ENCODE data around the gene ITGB4. TPM values are rescaled to one million over a fixed set of nuclear protein-coding genes. Genes with fewer than 3 reads are reported as not detected.
A peak's percentile ranks its signal among the peaks of the same experiment; 100 is the strongest.

ITGB4 gene
- total and polyA plus RNA-seq, 2 of the 13 experiments (the other 11 are each of a cell fraction or from before 2014, with no cell fraction given) = 6.9 to 14.5 TPM

- TF ChIP-seq NFE2 (CRISPR knock-in tag; IDR thresholded peaks at IDR 0.05) (no peak), ZNF138 (CRISPR knock-in tag; IDR thresholded peaks at IDR 0.05; ENCODE audit: low read depth) (no peak), FOXP1 (IDR thresholded peaks at IDR 0.05) (no peak), FOXP1 (CRISPR knock-in tag; IDR thresholded peaks at IDR 0.05) (no peak), ZNF232 (CRISPR knock-in tag; IDR thresholded peaks at IDR 0.05; ENCODE audit: borderline replicate concordance) (no peak), ATM (IDR thresholded peaks at IDR 0.05; ENCODE audit: borderline replicate concordance) (no peak), THAP11 (CRISPR knock-in tag; IDR thresholded peaks at IDR 0.05) (no peak), ARID3A (IDR thresholded peaks at IDR 0.05; ENCODE audit: low read depth, low read length) (no peak), ZNF792 (CRISPR knock-in tag; IDR thresholded peaks at IDR 0.05) (0 out of 2 replicates have a peak, but pooled peaks have one; percentile 30), DNMT1 (CRISPR knock-in tag; IDR thresholded peaks at IDR 0.05) (no peak), TOPORS (CRISPR knock-in tag; IDR thresholded peaks at IDR 0.05) (no peak), ARHGAP35 (CRISPR knock-in tag; IDR thresholded peaks at IDR 0.05; ENCODE audit: borderline replicate concordance) (no peak), ZNF674 (CRISPR knock-in tag; IDR thresholded peaks at IDR 0.05; ENCODE audit: low read depth) (no peak), ZNF616 (CRISPR knock-in tag; IDR thresholded peaks at IDR 0.05; ENCODE audit: low read depth) (peak; percentile 59; the same call in 1 of the 2 replicates), FOSL1 (CRISPR knock-in tag; IDR thresholded peaks at IDR 0.05; ENCODE audit: borderline replicate concordance) (no peak), ZNF607 (CRISPR knock-in tag; IDR thresholded peaks at IDR 0.05; ENCODE audit: borderline replicate concordance) (no peak), ZNF883 (CRISPR knock-in tag; IDR thresholded peaks at IDR 0.05; ENCODE audit: not compliant biosample characterization) (no peak)
- TF ChIP-seq, protein P1, sequence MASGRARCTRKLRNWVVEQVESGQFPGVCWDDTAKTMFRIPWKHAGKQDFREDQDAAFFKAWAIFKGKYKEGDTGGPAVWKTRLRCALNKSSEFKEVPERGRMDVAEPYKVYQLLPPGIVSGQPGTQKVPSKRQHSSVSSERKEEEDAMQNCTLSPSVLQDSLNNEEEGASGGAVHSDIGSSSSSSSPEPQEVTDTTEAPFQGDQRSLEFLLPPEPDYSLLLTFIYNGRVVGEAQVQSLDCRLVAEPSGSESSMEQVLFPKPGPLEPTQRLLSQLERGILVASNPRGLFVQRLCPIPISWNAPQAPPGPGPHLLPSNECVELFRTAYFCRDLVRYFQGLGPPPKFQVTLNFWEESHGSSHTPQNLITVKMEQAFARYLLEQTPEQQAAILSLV (CRISPR knock-in tag; IDR thresholded peaks at IDR 0.05; ENCODE audit: borderline replicate concordance) = no peak
- TF ChIP-seq, protein P2, sequence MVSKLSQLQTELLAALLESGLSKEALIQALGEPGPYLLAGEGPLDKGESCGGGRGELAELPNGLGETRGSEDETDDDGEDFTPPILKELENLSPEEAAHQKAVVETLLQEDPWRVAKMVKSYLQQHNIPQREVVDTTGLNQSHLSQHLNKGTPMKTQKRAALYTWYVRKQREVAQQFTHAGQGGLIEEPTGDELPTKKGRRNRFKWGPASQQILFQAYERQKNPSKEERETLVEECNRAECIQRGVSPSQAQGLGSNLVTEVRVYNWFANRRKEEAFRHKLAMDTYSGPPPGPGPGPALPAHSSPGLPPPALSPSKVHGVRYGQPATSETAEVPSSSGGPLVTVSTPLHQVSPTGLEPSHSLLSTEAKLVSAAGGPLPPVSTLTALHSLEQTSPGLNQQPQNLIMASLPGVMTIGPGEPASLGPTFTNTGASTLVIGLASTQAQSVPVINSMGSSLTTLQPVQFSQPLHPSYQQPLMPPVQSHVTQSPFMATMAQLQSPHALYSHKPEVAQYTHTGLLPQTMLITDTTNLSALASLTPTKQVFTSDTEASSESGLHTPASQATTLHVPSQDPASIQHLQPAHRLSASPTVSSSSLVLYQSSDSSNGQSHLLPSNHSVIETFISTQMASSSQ (IDR thresholded peaks at IDR 0.05; ENCODE audit: low read depth) = no peak
- TF ChIP-seq, protein P2 (CRISPR knock-in tag; IDR thresholded peaks at IDR 0.05; ENCODE audit: borderline replicate concordance) = no peak
- TF ChIP-seq, protein P3, sequence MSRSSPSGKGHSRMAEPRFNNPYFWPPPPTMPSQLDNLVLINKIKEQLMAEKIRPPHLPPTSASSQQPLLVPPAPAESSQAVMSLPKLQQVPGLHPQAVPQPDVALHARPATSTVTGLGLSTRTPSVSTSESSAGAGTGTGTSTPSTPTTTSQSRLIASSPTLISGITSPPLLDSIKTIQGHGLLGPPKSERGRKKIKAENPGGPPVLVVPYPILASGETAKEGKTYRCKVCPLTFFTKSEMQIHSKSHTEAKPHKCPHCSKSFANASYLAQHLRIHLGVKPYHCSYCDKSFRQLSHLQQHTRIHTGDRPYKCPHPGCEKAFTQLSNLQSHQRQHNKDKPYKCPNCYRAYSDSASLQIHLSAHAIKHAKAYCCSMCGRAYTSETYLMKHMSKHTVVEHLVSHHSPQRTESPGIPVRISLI (CRISPR knock-in tag; IDR thresholded peaks at IDR 0.05; ENCODE audit: borderline replicate concordance) = 0 out of 2 replicates have a peak, but pooled peaks have one; percentile 21
Observed at GRCh38 chr17:75720656-75721462, at the start of gene ITGB4 (continued).
